GM18498 (cell line): ENCODE data around the gene CREB5.

Experiments
- ATAC-seq: cut with Tn5 transposase; IDR thresholded peaks from one replicate; pipeline ENCODE4 v1.9.1; 2021; ENCODE audit warnings: mild to moderate bottlenecking, moderate library complexity; ENCODE audit not compliant: unreplicated experiment

Gene CREB5

GRCh38 chr7:28836716-28837115 is 424.4 kb downstream of the CREB5 start:
- ATAC-seq: no peak

DNA sequence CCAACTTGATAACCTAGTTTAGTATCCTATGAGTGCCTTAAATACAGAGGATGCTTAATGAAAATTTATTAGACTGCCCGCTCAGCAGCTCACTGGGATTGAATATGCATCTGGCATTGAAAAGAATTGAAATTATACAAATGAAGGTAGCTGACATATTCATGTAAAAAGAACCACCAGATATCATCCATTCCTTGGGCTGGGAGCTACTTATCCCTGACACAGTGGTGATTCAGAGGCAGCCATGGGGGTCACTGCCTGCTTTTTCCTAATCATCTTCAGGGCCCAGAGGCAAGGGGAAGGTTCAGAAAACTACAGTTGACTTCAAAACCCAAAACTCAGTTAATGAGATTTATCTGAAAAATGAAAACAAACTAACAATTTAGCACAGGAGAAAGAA is 424.9 kb downstream of the CREB5 start:
- no peak for ATAC-seq

- ATAC-seq: no peak
These were observed 428.3 kb downstream of the CREB5 start for GRCh38 chr7:28840592-28840995.

DNA sequence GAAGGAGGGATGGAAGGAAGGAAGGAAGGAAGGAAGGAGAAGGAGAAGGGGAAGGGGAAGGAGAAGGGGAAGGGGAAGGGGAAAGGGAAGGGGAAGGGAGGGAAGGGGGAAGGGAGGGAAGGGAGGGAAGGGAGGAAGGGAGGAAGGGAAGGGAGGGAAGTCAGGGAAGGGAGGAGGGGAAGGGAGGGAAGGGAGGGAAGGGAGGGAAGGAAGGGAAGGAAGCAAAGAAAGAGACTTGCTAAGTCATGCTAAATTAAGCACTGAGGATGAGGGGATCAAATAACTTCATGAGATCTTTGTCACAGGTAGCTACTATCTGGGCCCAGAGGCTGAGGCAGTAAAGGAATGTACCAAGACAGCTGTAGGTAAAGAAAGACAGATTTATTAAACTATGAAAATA is 429.4 kb downstream of the CREB5 start:
- ATAC-seq: no peak

GRCh38 chr7:28842769-28843295 is 430.5 kb downstream of the CREB5 start:
- no peak for ATAC-seq

- ATAC-seq: no peak
These were observed 432.8 kb downstream of the CREB5 start for GRCh38 chr7:28845106-28845505.

DNA sequence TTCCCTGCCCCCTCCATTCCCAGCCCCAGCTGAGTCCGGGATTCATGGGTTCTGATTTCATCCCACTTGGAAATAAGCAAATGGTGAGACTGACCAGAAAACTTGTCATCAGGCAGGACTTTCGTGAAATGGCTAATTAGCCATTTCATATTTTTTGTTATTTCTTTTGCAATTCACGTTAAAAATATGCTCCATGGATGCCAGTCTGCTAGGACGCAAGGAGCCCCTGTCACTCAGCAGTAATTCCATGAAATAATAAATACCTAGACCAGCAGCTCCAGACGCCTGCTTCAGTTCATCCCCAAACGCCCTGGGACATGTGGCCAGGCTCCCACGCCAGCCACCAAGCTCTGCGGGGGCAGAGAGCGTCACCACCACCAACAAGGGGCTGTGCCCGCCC is 434.9 kb downstream of the CREB5 start:
- ATAC-seq: no peak

- ATAC-seq: no peak
These were observed 435.4 kb downstream of the CREB5 start for GRCh38 chr7:28847681-28848080.

DNA sequence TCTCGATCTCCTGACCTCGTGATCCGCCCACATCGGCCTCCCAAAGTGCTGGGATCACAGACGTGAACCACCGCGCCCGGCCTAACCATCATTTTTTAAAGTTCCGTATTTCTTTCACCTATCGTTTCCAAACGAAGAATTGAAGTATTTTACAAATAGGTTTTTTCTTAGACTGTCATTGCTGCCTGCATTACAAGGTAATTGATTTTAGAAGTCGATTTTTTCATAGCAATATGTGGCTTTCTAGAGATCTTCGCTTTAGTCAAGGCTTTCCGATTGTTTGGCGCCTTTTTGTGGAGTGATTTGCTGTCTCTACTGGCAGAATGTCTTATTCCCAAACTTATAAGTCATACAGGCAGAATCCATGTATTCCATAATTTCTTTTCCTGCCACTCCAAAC is 436.6 kb downstream of the CREB5 start:
- ATAC-seq: no peak

DNA sequence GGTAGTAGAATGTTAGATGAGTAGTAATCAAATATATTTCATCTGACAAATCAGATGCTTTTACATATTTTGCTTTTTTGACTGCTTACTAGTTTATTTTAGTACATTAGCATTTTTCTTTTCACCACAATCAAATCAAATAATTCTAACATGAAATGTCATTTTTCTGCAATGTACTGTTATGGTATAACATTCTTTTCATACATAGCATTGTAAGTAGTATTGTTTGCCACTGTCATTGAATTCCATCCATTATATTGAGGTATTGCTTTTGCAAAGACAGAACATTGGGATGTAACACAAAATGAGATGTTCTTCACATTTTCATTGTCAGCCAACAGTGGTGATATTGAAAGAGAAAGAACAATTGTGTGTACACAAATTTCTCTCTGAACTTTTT is 438.4 kb downstream of the CREB5 start:
- no peak for ATAC-seq

DNA sequence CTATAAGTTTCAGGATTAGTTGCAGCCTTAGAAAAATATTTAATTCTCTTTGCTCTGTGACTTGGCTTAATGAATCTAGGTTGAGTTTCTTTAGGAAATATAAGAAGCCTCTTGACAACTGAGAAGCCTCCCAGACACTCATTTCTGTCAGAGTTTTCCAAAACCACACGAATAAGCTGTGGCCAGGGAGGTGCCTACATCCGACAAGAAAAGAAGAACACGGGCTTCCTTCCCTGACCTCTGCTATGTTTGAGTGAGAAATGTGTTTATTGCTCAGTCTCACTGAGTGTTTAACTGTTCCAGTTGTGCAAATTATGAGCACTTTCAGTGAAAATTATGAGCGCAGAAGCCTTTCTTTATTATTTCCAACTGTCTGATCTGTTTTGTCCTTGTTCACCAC is 440.8 kb downstream of the CREB5 start:
- ATAC-seq: no peak

DNA sequence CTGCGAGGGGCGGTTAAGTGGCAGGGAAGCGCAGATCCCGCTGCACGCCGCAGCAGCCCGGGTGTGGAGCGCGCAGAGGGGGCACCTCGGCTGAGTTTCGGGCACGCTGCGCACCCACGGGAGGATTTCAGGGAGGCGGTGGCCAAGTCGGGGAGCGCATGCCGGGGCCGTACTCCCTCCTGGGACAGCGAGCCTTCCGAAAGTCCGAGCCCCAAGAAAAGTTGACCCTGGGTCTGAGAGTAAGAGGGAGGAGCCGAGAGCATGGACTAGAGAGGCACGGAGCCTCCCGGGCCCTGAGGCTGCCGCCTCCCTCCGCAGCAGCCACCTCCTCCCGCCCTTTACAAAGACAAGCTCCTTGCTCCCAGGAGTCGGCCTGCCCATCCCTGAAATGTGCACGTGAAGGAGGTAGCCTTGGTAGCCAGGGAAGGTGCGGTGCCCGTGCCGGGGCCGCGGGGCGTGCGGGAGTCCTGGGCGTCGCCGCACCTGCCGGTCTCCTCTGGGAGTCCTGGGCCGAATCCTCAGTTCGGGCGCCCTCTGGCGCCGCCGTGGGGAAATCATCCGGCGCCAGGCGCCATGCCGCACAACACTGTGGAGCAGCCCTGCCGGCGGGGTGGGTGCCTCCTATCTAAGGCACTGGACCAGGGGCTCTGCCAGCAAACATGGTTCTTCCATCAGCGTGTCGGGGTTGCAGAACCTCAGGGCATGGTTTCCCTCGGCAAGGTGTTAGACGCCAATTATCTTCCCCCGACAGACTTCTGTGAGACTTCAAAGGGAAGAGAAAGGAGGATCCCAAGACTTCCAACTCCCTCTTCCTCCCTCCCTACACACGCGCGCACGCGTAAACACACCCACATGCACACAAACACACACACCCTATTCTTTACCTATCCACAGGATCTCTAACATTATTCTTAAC is 441.8 kb downstream of the CREB5 start:
- ATAC-seq: peak; percentile 99

- ATAC-seq: no peak
These were observed 442.4 kb downstream of the CREB5 start for GRCh38 chr7:28854750-28855074.

GRCh38 chr7:28855538-28856217 is 443.4 kb downstream of the CREB5 start:
- ATAC-seq: no peak

DNA sequence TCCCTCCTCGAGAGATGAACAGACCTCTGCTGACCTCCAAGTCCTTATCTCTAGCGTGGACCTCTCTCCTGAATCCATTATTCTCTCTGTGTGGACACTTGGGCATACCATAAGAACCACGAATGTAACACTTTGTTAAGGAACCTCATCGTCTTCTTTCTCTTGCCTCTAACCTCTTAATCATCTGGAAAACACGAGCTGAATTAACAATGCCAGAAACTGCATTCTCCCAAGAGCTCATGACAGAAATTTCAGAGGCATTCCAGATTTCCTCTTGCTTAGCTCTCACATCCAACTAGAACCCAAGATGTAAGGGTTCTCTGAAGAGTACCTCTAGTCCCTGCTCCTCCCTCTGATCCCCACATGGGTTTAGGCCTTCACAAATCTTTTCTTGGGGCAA is 444.3 kb downstream of the CREB5 start:
- no peak for ATAC-seq

DNA sequence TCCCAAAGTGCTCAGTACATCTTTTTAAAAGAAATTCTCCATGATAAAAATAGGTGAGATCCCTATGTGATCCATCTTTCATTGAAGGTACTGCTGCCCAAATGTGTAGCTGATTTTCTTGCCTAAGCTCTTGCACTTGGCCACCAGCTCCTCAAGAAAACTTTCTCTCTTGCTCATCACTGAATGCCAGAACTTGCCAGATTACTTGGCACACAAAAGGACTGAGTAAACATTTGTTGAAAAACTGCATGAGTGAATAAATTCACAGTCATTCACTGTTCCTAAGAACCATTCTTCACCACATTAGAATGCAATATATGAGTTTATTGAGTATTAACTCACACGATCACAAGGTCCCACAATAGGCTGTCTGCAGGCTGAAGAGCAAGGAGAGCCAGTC is 445.9 kb downstream of the CREB5 start:
- ATAC-seq: no peak

- ATAC-seq: no peak
These were observed 446.6 kb downstream of the CREB5 start for GRCh38 chr7:28858895-28859294.

DNA sequence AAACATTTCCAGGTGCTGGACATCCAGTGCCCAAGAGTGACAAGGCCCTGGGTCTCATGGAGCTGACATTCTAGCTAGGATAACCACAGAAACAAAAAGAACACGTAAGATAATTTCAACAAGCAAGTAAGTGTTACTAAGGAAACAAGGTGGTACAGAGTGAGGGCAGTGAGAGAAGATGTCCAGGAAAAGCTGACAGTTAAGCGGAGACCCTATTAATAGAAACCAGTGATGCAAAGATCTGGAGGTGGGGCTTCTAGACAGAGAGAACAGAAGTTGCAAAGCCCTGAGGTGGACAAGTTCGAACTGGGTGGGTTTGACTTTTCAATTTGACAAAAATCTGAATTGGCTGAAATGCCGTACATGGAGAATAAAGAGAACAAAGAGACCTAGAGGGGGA is 449.5 kb downstream of the CREB5 start:
- no peak for ATAC-seq

DNA sequence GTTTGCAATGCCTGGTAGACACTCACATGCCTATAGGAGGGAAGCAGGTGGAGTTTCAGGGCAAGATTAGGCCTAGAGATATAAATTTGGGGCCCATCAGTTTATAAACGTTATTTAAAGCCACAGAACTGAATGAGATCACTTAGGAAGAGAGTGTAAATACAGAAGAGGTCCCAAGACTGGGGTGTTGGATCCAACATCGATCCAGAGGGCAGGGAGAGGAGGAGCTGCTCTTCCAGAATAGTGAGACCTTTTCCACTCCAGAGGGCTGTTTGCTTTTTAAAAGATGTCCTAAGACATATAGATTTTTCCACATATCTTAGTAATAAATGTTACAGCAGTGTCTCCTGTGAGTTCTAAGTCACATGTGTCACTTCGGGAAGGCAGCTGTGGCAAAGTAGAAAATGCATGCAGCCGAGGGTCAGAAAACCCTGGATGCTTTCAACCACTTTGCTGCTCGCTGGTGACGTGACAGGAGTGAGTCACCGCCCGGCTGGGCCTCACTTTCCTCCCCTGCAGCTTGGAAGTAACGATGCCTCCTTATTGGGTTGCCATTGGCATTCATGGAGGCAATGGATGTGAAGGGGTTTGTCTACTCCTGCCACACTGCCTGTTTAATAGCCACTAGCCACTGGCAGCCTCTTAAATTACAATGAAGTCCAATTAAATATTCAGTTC is 450.4 kb downstream of the CREB5 start:
- no peak for ATAC-seq

DNA sequence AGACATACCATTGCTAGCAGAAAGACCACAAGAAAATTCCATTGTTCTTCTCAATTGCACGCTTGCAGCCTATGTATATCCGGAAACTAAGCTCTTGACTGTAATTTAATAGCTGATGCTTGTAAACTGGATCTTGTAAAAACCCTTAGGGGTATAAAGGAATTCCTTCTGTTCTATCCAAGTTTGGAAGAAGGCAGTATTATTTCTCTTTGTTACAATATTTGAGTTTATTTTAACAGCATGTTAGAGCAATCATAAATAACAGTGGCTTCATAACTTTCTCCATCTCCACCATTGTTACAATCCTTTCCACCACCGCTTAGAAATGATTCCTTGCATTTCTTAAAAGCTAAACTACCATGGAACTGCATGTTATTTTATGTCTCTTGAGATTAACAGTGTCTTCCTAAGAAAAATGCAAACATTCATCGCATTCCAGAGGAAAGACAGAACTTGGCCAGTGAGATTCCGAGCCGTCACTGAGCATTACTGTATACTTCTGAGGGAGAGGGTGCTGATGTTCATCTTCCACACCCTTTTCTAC is 453.4 kb downstream of the CREB5 start:
- no peak for ATAC-seq

DNA sequence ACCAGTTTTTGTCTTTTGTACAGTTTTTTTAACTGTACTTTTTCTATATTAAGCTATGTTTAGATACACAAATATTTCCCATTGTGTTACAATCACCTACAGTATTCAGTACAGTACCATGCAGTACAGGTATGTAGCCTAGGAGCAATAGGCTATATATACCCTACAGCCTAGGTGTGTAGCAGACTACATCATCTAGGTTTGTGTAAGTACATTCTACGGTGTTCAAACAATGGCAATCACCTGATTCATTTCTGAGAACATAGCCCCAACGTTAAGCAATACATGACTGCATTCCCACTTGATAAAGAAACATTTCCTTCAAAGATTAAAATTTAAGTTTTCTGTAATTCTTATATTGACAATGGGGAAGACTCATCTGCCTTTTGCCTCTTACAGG is 456.4 kb downstream of the CREB5 start:
- no peak for ATAC-seq
